HepG2 (cell line): ENCODE results near the gene FBXL12. TPM values are rescaled to one million over a fixed set of nuclear protein-coding genes. Genes with fewer than 3 reads are reported as not detected.

Experiments
- CHCHD3 ChIP-seq: sonication (generic); formaldehyde crosslinking; IDR thresholded peaks from 2 replicates; pipeline ENCODE4 v1.8.0; 2022; ENCODE audit warnings: mild to moderate bottlenecking, missing genetic modification reagents, moderate library complexity
- ETV6 ChIP-seq: sonication (generic); formaldehyde crosslinking; conservative IDR thresholded peaks from 2 replicates; pipeline ENCODE4 v1.4.0; 2020; ENCODE audit warnings: missing genetic modification reagents
- HMGXB3 ChIP-seq: sonication (generic); formaldehyde crosslinking; IDR thresholded peaks from 2 replicates; pipeline ENCODE4 v1.4.0; 2020; ENCODE audit warnings: missing genetic modification reagents, borderline replicate concordance
- PHF8 ChIP-seq: sonication (generic); formaldehyde crosslinking; IDR thresholded peaks from 2 replicates; pipeline ENCODE4 v1.5.0; 2020; ENCODE audit warnings: missing genetic modification reagents
- SATB2 ChIP-seq: sonication (generic); formaldehyde crosslinking; IDR thresholded peaks from 2 replicates; pipeline ENCODE4 v1.5.0; 2020; ENCODE audit warnings: missing genetic modification reagents
- SIX1 ChIP-seq: sonication (generic); formaldehyde crosslinking; IDR thresholded peaks from 2 replicates; pipeline ENCODE4 v1.4.0; 2020; ENCODE audit warnings: missing genetic modification reagents, borderline replicate concordance
- TCF12 ChIP-seq, 2 experiments: fragments of 450-650 bp in 1 of 2; sonication (generic) in 1 of 2; formaldehyde crosslinking in 1 of 2; IDR thresholded peaks; 2 replicates each; pipeline versions ENCODE4 v1.6.1 to v1.8.0; 2017 to 2022; ENCODE audit warnings: antibody characterized with exemption in 1 of 2, mild to moderate bottlenecking in 1 of 2, missing genetic modification reagents in 1 of 2, moderate library complexity in 1 of 2
- ZBTB7A ChIP-seq: sonication (generic); formaldehyde crosslinking; IDR thresholded peaks from 2 replicates; pipeline ENCODE4 v1.8.0; 2022; ENCODE audit warnings: mild to moderate bottlenecking, missing genetic modification reagents
- ZEB1 ChIP-seq: IDR thresholded peaks from 2 replicates; pipeline ENCODE4 v1.6.1; 2012; ENCODE audit warnings: mild to moderate bottlenecking, low read depth, inconsistent platforms; ENCODE audit not compliant: insufficient replicate concordance
- ZNF441 ChIP-seq: sonication (generic); formaldehyde crosslinking; IDR thresholded peaks from 2 replicates; pipeline ENCODE4 v1.7.0; 2021; ENCODE audit warnings: missing genetic modification reagents, borderline replicate concordance
- ZNF570 ChIP-seq: sonication (generic); formaldehyde crosslinking; IDR thresholded peaks from 2 replicates; pipeline ENCODE4 v1.4.0; 2020; ENCODE audit warnings: mild to moderate bottlenecking, missing genetic modification reagents, borderline replicate concordance
- ZNF768 ChIP-seq: sonication (generic); formaldehyde crosslinking; IDR thresholded peaks from 2 replicates; pipeline ENCODE4 v1.4.0; 2020; ENCODE audit warnings: missing genetic modification reagents
- polyA plus RNA-seq, 8 experiments: library from polyadenylated mRNA; depleted of rRNA in 3 of 8; stranded (reverse) in 7 of 8; unstranded in 1 of 8; fragments of >200 nt; fragmentation: Illumina TruSeq in 4 of 8; extraction: Trizol in 4 of 8; gene quantifications; 2 replicates each; pipeline versions ENCODE4 v1.2.1 to v1.2.3, GENCODE V29; 2011 to 2016; ENCODE audit warnings: low read depth in 4 of 8, missing spikeins in 1 of 8, mixed read lengths in 1 of 8; ENCODE audit not compliant: insufficient read depth in 1 of 8
- total RNA-seq, 5 experiments: library from RNA; depleted of rRNA; stranded (reverse); fragments of >200 nt; fragmentation: Illumina TruSeq; extraction: Trizol; gene quantifications; 2 replicates each; pipeline ENCODE4 v1.2.3, GENCODE V29; 2016; ENCODE audit warnings: low read depth in 1 of 5
- TF ChIP-seq, protein P1 (sequence below): sonication (generic); formaldehyde crosslinking; IDR thresholded peaks from one replicate; pipeline ENCODE4 v1.5.1; 2020; ENCODE audit warnings: mild to moderate bottlenecking, missing genetic modification reagents; ENCODE audit errors: not compliant biosample characterization

FBXL12 gene
- total and polyA plus RNA-seq, 2 of the 13 experiments (the other 11 are each of a cell fraction or from before 2014, with no cell fraction given) = 20.4 to 23.1 TPM

DNA sequence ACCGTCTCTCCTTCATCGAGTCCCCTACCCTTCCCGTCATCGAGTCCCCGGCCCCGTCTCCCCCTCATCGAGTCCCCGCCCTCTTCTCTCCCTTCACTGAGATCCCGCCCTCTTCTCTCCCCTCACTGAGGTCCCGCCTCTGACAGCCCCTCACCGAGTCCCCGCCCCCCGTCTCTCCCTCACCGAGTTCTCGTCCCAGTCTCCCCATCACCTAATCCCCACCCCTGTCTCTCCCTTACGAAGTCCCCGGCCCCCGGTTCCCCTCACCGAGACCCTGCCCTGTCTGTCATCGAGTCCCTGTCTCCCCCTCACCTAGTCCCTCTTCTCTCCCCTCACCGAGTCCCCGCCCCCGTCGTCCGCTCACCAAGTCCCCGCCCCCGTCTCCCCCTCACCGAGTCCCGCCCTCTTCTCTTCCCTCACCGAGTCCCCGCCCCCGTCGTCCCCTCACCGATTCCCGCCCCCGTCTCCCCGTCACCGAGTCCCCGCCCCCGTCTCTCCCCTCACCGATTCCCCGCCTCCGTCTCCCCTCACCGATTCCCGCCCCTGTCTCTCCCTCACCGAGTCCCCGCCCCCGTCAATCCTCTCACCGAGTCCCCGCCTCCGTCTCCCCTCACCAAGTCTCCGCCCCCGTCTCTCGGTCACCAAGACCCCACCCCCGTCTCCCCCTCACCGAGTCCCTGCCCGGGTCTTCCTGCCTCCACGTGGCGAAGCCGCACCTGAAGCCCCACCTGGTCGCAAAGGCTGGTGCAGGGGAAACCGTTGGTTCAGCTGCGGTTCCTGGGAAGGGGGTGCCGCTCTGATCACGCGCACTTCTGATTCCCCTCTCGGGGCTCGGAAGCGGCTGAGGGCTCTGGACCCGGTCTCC lies 26.4 kb downstream of the FBXL12 start (continued):
- TF ChIP-seq HMGXB3 (CRISPR knock-in tag) (no peak), ZNF768 (CRISPR knock-in tag) (no peak), ZNF441 (CRISPR knock-in tag) (no peak), CHCHD3 (CRISPR knock-in tag) (no peak), ZBTB7A (CRISPR knock-in tag) (peak; percentile 44; the same call in 1 of the 2 replicates), SIX1 (CRISPR knock-in tag) (no peak), ZEB1 (no peak), SATB2 (CRISPR knock-in tag) (no peak), PHF8 (0 out of 2 replicates have a peak, but pooled peaks have one; percentile 21), ZNF570 (CRISPR knock-in tag) (no peak), TCF12 (IDR thresholded peaks at IDR 0.05) (no peak), TCF12 (CRISPR knock-in tag; IDR thresholded peaks at IDR 0.05) (no peak), ETV6 (CRISPR knock-in tag) (no peak)
- TF ChIP-seq, protein P1, sequence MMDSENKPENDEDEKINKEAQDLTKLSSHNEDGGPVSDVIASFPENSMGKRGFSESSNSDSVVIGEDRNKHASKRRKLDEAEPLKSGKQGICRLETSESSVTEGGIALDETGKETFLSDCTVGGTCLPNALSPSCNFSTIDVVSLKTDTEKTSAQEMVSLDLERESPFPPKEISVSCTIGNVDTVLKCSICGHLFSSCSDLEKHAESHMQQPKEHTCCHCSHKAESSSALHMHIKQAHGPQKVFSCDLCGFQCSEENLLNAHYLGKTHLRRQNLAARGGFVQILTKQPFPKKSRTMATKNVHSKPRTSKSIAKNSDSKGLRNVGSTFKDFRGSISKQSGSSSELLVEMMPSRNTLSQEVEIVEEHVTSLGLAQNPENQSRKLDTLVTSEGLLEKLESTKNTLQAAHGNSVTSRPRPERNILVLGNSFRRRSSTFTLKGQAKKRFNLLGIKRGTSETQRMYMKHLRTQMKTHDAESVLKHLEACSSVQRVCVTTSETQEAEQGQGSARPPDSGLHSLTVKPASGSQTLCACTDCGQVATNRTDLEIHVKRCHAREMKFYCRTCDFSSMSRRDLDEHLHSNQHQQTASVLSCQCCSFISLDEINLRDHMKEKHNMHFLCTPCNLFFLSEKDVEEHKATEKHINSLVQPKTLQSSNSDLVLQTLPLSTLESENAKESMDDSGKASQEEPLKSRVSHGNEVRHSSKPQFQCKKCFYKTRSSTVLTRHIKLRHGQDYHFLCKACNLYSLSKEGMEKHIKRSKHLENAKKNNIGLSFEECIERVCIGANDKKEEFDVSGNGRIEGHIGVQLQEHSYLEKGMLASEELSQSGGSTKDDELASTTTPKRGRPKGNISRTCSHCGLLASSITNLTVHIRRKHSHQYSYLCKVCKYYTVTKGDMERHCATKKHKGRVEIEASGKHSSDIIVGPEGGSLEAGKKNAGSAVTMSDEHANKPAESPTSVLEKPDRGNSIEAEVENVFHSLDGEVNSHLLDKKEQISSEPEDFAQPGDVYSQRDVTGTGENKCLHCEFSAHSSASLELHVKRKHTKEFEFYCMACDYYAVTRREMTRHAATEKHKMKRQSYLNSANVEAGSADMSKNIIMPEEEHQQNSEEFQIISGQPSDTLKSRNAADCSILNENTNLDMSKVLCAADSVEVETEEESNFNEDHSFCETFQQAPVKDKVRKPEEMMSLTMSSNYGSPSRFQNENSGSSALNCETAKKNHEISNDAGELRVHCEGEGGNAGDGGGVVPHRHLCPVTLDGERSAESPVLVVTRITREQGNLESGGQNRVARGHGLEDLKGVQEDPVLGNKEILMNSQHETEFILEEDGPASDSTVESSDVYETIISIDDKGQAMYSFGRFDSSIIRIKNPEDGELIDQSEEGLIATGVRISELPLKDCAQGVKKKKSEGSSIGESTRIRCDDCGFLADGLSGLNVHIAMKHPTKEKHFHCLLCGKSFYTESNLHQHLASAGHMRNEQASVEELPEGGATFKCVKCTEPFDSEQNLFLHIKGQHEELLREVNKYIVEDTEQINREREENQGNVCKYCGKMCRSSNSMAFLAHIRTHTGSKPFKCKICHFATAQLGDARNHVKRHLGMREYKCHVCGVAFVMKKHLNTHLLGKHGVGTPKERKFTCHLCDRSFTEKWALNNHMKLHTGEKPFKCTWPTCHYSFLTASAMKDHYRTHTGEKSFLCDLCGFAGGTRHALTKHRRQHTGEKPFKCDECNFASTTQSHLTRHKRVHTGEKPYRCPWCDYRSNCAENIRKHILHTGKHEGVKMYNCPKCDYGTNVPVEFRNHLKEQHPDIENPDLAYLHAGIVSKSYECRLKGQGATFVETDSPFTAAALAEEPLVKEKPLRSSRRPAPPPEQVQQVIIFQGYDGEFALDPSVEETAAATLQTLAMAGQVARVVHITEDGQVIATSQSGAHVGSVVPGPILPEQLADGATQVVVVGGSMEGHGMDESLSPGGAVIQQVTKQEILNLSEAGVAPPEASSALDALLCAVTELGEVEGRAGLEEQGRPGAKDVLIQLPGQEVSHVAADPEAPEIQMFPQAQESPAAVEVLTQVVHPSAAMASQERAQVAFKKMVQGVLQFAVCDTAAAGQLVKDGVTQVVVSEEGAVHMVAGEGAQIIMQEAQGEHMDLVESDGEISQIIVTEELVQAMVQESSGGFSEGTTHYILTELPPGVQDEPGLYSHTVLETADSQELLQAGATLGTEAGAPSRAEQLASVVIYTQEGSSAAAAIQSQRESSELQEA (CRISPR knock-in tag) = no peak
